OCI-LY1 (cell line): ENCODE measurements around the gene THRSP.

Experiments
- H2AFZ ChIP-seq: fragments of 200-600 bp; sonication (generic), shearing (Covaris generic); 2 replicates; pipeline ENCODE4 v1.6.0; 2014; ENCODE audit warnings: antibody characterized with exemption, mild to moderate bottlenecking, low read length
- H3F3A ChIP-seq: fragments of 200-600 bp; sonication (generic), shearing (Covaris generic); 2 replicates; pipeline ENCODE4 v1.6.0; 2014; ENCODE audit warnings: mild to moderate bottlenecking, antibody characterized with exemption, low read length, moderate library complexity; ENCODE audit not compliant: insufficient read depth
- H3K27ac ChIP-seq: fragments of 200-600 bp; sonication (generic); 2 replicates; pipeline ENCODE4 v1.5.1; 2014; ENCODE audit warnings: low read length, mixed run types, mild to moderate bottlenecking, low read depth; ENCODE audit not compliant: poor library complexity, severe bottlenecking
- H3K27me3 ChIP-seq: fragments of 200-600 bp; sonication (generic); 2 replicates; pipeline ENCODE4 v1.6.0; 2014; ENCODE audit warnings: antibody characterized with exemption, mild to moderate bottlenecking, low read length, moderate library complexity; ENCODE audit not compliant: insufficient read depth
- H3K36me3 ChIP-seq: fragments of 200-600 bp; sonication (generic); 2 replicates; pipeline ENCODE4 v1.6.1; 2014; ENCODE audit warnings: mild to moderate bottlenecking, antibody characterized with exemption, low read length, moderate library complexity, mixed read lengths; ENCODE audit not compliant: insufficient read depth
- H3K4me1 ChIP-seq: fragments of 200-600 bp; sonication (generic); 2 replicates; pipeline ENCODE4 v1.5.1; 2014; ENCODE audit warnings: mild to moderate bottlenecking, low read length, moderate library complexity; ENCODE audit not compliant: insufficient read depth, severe bottlenecking
- H3K4me2 ChIP-seq: fragments of 200-600 bp; sonication (generic), shearing (Covaris generic); 2 replicates; pipeline ENCODE4 v1.6.1; 2014; ENCODE audit warnings: low read length
- H3K4me3 ChIP-seq: fragments of 200-600 bp; sonication (generic); 2 replicates; pipeline ENCODE4 v1.5.1; 2014; ENCODE audit warnings: low read length, low read depth, mild to moderate bottlenecking, mixed read lengths; ENCODE audit not compliant: poor library complexity, severe bottlenecking
- H3K79me2 ChIP-seq: fragments of 200-600 bp; shearing (Covaris generic); 2 replicates; pipeline ENCODE4 v1.6.1; 2016; ENCODE audit warnings: mixed run types, low read length, mixed read lengths; ENCODE audit not compliant: insufficient read depth
- H3K9ac ChIP-seq: fragments of 200-600 bp; sonication (generic), shearing (Covaris generic); 2 replicates; pipeline ENCODE4 v1.6.1; 2014; ENCODE audit warnings: mild to moderate bottlenecking, low read length, mixed read lengths
- H3K9me2 ChIP-seq: fragments of 200-600 bp; sonication (generic), shearing (Covaris generic); 2 replicates; pipeline ENCODE4 v1.6.1; 2014; ENCODE audit warnings: low read depth, mild to moderate bottlenecking, low read length, mixed read lengths
- H3K9me3 ChIP-seq: fragments of 200-600 bp; shearing (Covaris generic); 2 replicates; pipeline ENCODE4 v1.6.1; 2014; ENCODE audit warnings: low read length, mixed read lengths
- H4K20me1 ChIP-seq: fragments of 200-600 bp; sonication (generic), shearing (Covaris generic); 2 replicates; pipeline ENCODE4 v1.6.0; 2016; ENCODE audit warnings: mild to moderate bottlenecking, low read length; ENCODE audit not compliant: insufficient read depth
- CTCF ChIP-seq: fragments of 200-600 bp; sonication (generic), shearing (Covaris generic); IDR thresholded peaks from 2 replicates; pipeline ENCODE4 v1.5.1; 2017; ENCODE audit warnings: mild to moderate bottlenecking, antibody characterized with exemption, low read length, moderate library complexity, mixed read lengths
- EZH2 ChIP-seq: fragments of 200-600 bp; sonication (generic), shearing (Covaris generic); IDR thresholded peaks from 2 replicates; pipeline ENCODE4 v1.8.0; 2017; ENCODE audit warnings: borderline replicate concordance, mixed run types, mild to moderate bottlenecking, antibody characterized with exemption, low read length, moderate library complexity, mixed read lengths

The THRSP gene

GRCh38 chr11:78065203-78065602, 1.5 kb downstream of the THRSP start:
- no peak for TF ChIP-seq CTCF
- TF ChIP-seq EZH2: no peak
- Histone ChIP-seq H3K9ac (no peak overlapping the region), H2AFZ (no peak overlapping the region), H3K4me1 (no peaks in the 10 kb centered on the region), H3K4me2 (no peak overlapping the region), H3K27ac (no peak overlapping the region), H3K4me3 (no peak overlapping the region), H3F3A (no peaks in the 10 kb centered on the region), H3K9me3 (no peaks in the 10 kb centered on the region), H3K79me2 (no peaks in the 10 kb centered on the region), H3K36me3 (peaks cover 27% of the 10 kb centered on the region), H3K27me3 (no peaks in the 10 kb centered on the region), H4K20me1 (no peaks in the 10 kb centered on the region), H3K9me2 (no peaks in the 10 kb centered on the region)

- no peaks in the 10 kb centered on the region for H3K9me2 ChIP-seq
- H3K9ac ChIP-seq: no peak overlapping the region
- H3F3A ChIP-seq: no peaks in the 10 kb centered on the region
- no peaks in the 10 kb centered on the region for H3K27me3 ChIP-seq
- H3K4me1 ChIP-seq: no peaks in the 10 kb centered on the region
- no peaks in the 10 kb centered on the region for H3K9me3 ChIP-seq
- H4K20me1 ChIP-seq: no peaks in the 10 kb centered on the region
- H2AFZ ChIP-seq: no peak overlapping the region
- no peak for TF ChIP-seq EZH2
- no peak for TF ChIP-seq CTCF
- no peak overlapping the region for H3K4me2 ChIP-seq
- H3K4me3 ChIP-seq: no peak overlapping the region
- H3K36me3 ChIP-seq: peaks cover 39% of the 10 kb centered on the region
- H3K79me2 ChIP-seq: no peaks in the 10 kb centered on the region
- H3K27ac ChIP-seq: no peak overlapping the region
These were observed 2.8 kb downstream of the THRSP start for GRCh38 chr11:78066471-78066870.

GRCh38 chr11:78067704-78068103, 4.0 kb downstream of the THRSP start:
- no peak overlapping the region for H3K4me2 ChIP-seq
- H2AFZ ChIP-seq: no peak overlapping the region
- no peak overlapping the region for H3K27ac ChIP-seq
- H3K4me3 ChIP-seq: no peak overlapping the region
- no peak for TF ChIP-seq CTCF
- 0 out of 2 replicates have a peak, but pooled peaks cover 5% of the 10 kb centered on the region for H3K79me2 ChIP-seq
- H3F3A ChIP-seq: no peaks in the 10 kb centered on the region
- no peaks in the 10 kb centered on the region for H3K27me3 ChIP-seq
- no peaks in the 10 kb centered on the region for H3K9me3 ChIP-seq
- no peaks in the 10 kb centered on the region for H3K4me1 ChIP-seq
- H3K9ac ChIP-seq: no peak overlapping the region
- H3K36me3 ChIP-seq: peaks cover 50% of the 10 kb centered on the region
- H4K20me1 ChIP-seq: no peaks in the 10 kb centered on the region
- H3K9me2 ChIP-seq: no peaks in the 10 kb centered on the region
